GM18867 (cell line): ENCODE data around the gene DOCK9.

Experiments
- ATAC-seq: cut with Tn5 transposase; IDR thresholded peaks from one replicate; pipeline ENCODE4 v1.9.1; 2021; ENCODE audit warnings: mild to moderate bottlenecking, moderate library complexity; ENCODE audit not compliant: unreplicated experiment

DOCK9 gene

GRCh38 chr13:98889419-98890085 lies 88.3 kb downstream of the DOCK9 start:
- no peak for ATAC-seq

GRCh38 chr13:98888890-98889279 lies 89.0 kb downstream of the DOCK9 start:
- no peak for ATAC-seq

- no peak for ATAC-seq
These were observed 89.5 kb downstream of the DOCK9 start for GRCh38 chr13:98888222-98888889.

- ATAC-seq, result no peak
These were observed 91.2 kb downstream of the DOCK9 start for GRCh38 chr13:98886587-98887230.

- ATAC-seq, result no peak
These were observed 92.3 kb downstream of the DOCK9 start for GRCh38 chr13:98885600-98885999.

GRCh38 chr13:98883998-98884397 lies 93.9 kb downstream of the DOCK9 start:
- ATAC-seq, result no peak

- ATAC-seq, result no peak
These were observed 96.5 kb downstream of the DOCK9 start for GRCh38 chr13:98881390-98881789.

GRCh38 chr13:98880677-98881076 lies 97.2 kb downstream of the DOCK9 start:
- ATAC-seq, result no peak

GRCh38 chr13:98879957-98880356 lies 97.9 kb downstream of the DOCK9 start:
- ATAC-seq, result no peak

- no peak for ATAC-seq
These were observed 98.7 kb downstream of the DOCK9 start for GRCh38 chr13:98879127-98879520.

- ATAC-seq, result no peak
These were observed 99.3 kb downstream of the DOCK9 start for GRCh38 chr13:98878486-98879126.

GRCh38 chr13:98877936-98878335 lies 99.9 kb downstream of the DOCK9 start:
- no peak for ATAC-seq

- no peak for ATAC-seq
These were observed 100.4 kb downstream of the DOCK9 start for GRCh38 chr13:98877466-98877865.

GRCh38 chr13:98875146-98875729 lies 102.6 kb downstream of the DOCK9 start:
- peak; percentile 91 for ATAC-seq

GRCh38 chr13:98874029-98874397 lies 103.9 kb downstream of the DOCK9 start:
- no peak for ATAC-seq

GRCh38 chr13:98873377-98874028 lies 104.4 kb downstream of the DOCK9 start:
- ATAC-seq, result no peak

- ATAC-seq, result no peak
These were observed 106.1 kb downstream of the DOCK9 start for GRCh38 chr13:98871727-98872126.

GRCh38 chr13:98869408-98870090 lies 108.3 kb downstream of the DOCK9 start:
- ATAC-seq, result no peak

- no peak for ATAC-seq
These were observed 108.9 kb downstream of the DOCK9 start for GRCh38 chr13:98868932-98869331.

- ATAC-seq, result no peak
These were observed 111.0 kb downstream of the DOCK9 start for GRCh38 chr13:98866882-98867281.
